Osteoblast (primary cell): ENCODE results near the gene KAZN. TPM values are rescaled to one million over a fixed set of nuclear protein-coding genes. Genes with fewer than 3 reads are reported as not detected.

Source experiments
- DNase-seq: peaks from one replicate; pipeline ENCODE4 v3.0.0; 2011; ENCODE audit warnings: low spot score, mixed read lengths; ENCODE audit not compliant: insufficient read length; ENCODE audit errors: missing footprints
- H2AFZ ChIP-seq: 2 replicates; pipeline ENCODE4 v1.6.0; 2011; ENCODE audit warnings: mild to moderate bottlenecking, low read length
- H3K27ac ChIP-seq: 2 replicates; pipeline ENCODE4 v1.5.1; 2011; ENCODE audit warnings: mild to moderate bottlenecking, low read depth, low read length, moderate library complexity
- H3K27me3 ChIP-seq: 2 replicates; pipeline ENCODE4 v1.6.0; 2012; ENCODE audit warnings: mild to moderate bottlenecking, control low read depth, inconsistent platforms, low read length, moderate library complexity; ENCODE audit not compliant: insufficient read depth
- H3K36me3 ChIP-seq: 2 replicates; pipeline ENCODE4 v1.5.1; 2011; ENCODE audit warnings: mild to moderate bottlenecking, low read length, control low read depth, moderate library complexity; ENCODE audit not compliant: insufficient read depth
- H3K4me1 ChIP-seq: 2 replicates; pipeline ENCODE4 v1.5.1; 2011; ENCODE audit warnings: mild to moderate bottlenecking, low read length, control low read depth, moderate library complexity; ENCODE audit not compliant: insufficient read depth
- H3K4me2 ChIP-seq: 2 replicates; pipeline ENCODE4 v1.6.0; 2011; ENCODE audit warnings: mild to moderate bottlenecking, low read length; ENCODE audit not compliant: insufficient read depth
- H3K4me3 ChIP-seq: fragments of 200-600 bp; sonication (generic); 3 replicates; pipeline ENCODE4 v1.5.1; 2012; ENCODE audit warnings: mild to moderate bottlenecking, low read length, inconsistent platforms; ENCODE audit not compliant: insufficient read depth
- H3K79me2 ChIP-seq: 2 replicates; pipeline ENCODE4 v1.6.0; 2012; ENCODE audit warnings: mild to moderate bottlenecking, low read length, control low read depth, inconsistent platforms; ENCODE audit not compliant: insufficient read depth
- H3K9me3 ChIP-seq: 2 replicates; pipeline ENCODE4 v1.5.1; 2011; ENCODE audit warnings: low read depth, low read length, control low read depth
- H4K20me1 ChIP-seq: 2 replicates; pipeline ENCODE4 v1.6.0; 2012; ENCODE audit warnings: mild to moderate bottlenecking, low read length, control low read depth; ENCODE audit not compliant: insufficient read depth
- total RNA-seq: library from RNA; depleted of rRNA; stranded (reverse); fragments of >200 nt; gene quantifications from 2 replicates; pipeline ENCODE4 v1.2.3, GENCODE V29; 2012
- TF ChIP-seq, protein P1 (sequence below): IDR thresholded peaks from 2 replicates; pipeline ENCODE4 v1.5.1; 2011; ENCODE audit warnings: mild to moderate bottlenecking, low read depth, low read length, moderate library complexity; ENCODE audit errors: extremely low read depth

Gene KAZN
- total RNA-seq, 1 donor = 9.0 TPM

DNA sequence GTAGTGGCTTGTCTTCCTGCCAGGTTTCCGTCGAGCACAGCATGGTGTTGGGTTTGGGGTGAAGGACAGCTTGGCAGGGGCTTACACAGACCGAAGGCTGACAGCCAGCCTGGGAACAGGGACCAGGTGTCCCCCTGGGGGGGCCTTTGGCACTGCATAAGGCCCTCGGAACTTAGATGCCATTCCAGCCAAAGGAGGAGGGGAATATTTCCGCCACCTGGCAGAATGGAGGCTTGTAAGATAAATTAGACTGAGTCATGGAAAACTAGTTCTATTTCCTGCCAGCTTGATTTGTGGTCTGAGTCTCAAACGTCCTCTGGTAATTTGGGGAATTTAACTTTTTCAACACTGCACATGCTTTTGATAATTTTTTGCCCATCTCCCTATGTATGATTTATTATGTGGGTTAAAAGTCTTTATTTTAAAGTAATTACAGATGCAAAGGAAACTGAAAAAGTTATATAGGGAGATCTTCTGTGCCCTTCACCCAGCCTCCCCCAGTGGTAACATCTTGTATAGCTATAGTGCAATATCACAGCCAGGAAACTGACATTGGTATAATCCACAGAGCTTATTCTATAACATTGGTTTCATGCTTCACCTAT is 543.6 kb downstream of the KAZN start:
- Histone ChIP-seq H3K79me2 (no peaks in the 10 kb centered on the region), H3K4me1 (no peaks in the 10 kb centered on the region), H3K27me3 (peaks cover 4% of the 10 kb centered on the region), H3K4me2 (no peak overlapping the region), H3K36me3 (no peaks in the 10 kb centered on the region), H4K20me1 (no peaks in the 10 kb centered on the region), H3K4me3 (no peak overlapping the region), H3K9me3 (no peaks in the 10 kb centered on the region), H3K27ac (no peak overlapping the region), H2AFZ (no peak overlapping the region)
- TF ChIP-seq, protein P1, sequence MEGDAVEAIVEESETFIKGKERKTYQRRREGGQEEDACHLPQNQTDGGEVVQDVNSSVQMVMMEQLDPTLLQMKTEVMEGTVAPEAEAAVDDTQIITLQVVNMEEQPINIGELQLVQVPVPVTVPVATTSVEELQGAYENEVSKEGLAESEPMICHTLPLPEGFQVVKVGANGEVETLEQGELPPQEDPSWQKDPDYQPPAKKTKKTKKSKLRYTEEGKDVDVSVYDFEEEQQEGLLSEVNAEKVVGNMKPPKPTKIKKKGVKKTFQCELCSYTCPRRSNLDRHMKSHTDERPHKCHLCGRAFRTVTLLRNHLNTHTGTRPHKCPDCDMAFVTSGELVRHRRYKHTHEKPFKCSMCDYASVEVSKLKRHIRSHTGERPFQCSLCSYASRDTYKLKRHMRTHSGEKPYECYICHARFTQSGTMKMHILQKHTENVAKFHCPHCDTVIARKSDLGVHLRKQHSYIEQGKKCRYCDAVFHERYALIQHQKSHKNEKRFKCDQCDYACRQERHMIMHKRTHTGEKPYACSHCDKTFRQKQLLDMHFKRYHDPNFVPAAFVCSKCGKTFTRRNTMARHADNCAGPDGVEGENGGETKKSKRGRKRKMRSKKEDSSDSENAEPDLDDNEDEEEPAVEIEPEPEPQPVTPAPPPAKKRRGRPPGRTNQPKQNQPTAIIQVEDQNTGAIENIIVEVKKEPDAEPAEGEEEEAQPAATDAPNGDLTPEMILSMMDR = no peak
- DNase-seq = peak; percentile 82

DNA sequence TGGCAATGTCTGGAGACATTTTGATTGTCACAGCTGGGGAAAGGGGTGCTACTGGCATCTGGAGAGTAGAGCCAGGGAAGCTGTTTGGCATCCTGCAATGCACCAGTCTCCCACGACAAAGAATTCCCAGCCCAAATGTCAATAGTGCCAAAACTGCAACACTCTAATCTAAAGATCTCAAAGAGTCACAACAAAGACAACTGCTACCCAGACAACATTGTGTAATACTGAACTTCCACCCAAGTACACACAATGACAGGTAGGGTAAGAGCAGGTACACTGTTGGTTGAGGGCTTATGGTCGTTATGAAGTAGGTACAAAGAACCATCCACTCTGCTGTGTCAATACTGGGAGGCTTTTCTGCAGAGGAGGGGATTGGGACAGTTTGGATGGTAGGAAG is 546.8 kb downstream of the KAZN start:
- no peak overlapping the region for H3K27ac ChIP-seq
- no peak overlapping the region for H3K4me3 ChIP-seq
- H3K27me3 ChIP-seq = peaks cover 9% of the 10 kb centered on the region
- no peak overlapping the region for H2AFZ ChIP-seq
- H3K36me3 ChIP-seq = no peaks in the 10 kb centered on the region
- no peak overlapping the region for H3K4me2 ChIP-seq
- no peak for DNase-seq
- no peaks in the 10 kb centered on the region for H3K9me3 ChIP-seq
- H4K20me1 ChIP-seq = no peaks in the 10 kb centered on the region
- H3K79me2 ChIP-seq = no peaks in the 10 kb centered on the region
- TF ChIP-seq, protein P1 = no peak
- no peaks in the 10 kb centered on the region for H3K4me1 ChIP-seq

DNA sequence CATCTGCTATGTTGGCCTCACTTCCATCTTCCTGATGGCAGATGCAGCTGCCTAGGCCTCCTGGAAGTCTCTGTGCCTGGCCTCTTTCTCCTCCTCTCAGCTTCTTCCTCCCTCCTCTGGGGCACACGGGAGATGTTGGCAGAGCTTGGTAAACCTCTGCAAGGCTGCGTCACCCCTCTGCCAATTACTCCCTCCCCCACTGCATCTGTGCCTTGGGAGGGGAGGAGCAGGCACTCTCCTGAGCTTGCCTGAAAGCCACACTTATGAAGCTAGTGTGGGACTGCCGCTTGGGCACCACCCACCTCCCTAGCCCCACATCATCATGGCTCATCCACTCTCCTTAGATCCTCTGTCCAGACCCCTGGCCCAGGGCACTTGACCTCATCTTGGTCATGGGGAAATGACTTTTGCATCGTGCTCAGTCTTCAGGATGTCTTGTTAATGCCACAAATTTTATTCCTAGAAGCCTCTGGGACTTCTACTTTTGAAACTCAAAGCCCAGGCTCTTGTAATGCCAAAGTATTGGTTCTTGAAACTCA is 547.7 kb downstream of the KAZN start:
- Histone ChIP-seq H3K4me1 (no peaks in the 10 kb centered on the region), H2AFZ (no peak overlapping the region), H3K27me3 (peaks cover 13% of the 10 kb centered on the region), H3K79me2 (no peaks in the 10 kb centered on the region), H3K27ac (no peak overlapping the region), H3K4me3 (no peak overlapping the region), H3K9me3 (no peaks in the 10 kb centered on the region), H4K20me1 (no peaks in the 10 kb centered on the region), H3K36me3 (no peaks in the 10 kb centered on the region), H3K4me2 (no peak overlapping the region)
- TF ChIP-seq, protein P1 = no peak
- DNase-seq = no peak

DNA sequence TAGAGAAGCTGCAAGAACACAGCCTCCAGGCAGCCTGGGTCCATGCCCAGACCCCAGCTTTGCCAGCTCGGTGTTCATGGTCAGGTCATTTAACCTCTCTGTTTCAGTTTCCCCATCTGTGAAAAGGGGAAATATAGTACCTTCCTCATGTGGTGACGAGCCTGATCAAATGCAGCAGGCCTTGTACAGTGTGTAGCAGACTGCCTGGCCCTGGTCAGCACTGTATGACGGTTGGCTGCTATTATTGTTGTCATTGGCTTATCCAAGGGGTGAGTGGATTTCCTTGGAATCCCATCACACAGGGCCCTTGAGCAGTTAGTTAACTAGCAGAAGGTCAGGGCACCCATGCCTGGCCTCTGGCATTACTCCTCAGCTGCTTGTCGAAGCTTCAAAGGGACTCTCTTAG is 548.5 kb downstream of the KAZN start:
- H3K4me3 ChIP-seq = no peak overlapping the region
- H4K20me1 ChIP-seq = no peaks in the 10 kb centered on the region
- no peaks in the 10 kb centered on the region for H3K4me1 ChIP-seq
- H3K27me3 ChIP-seq = peaks cover 18% of the 10 kb centered on the region
- H3K4me2 ChIP-seq = no peak overlapping the region
- H2AFZ ChIP-seq = no peak overlapping the region
- H3K27ac ChIP-seq = no peak overlapping the region
- H3K79me2 ChIP-seq = no peaks in the 10 kb centered on the region
- DNase-seq = no peak
- no peaks in the 10 kb centered on the region for H3K9me3 ChIP-seq
- H3K36me3 ChIP-seq = no peaks in the 10 kb centered on the region
- TF ChIP-seq, protein P1 = no peak
